ENCODE measurements around the gene RCCD1. TPM values are rescaled to one million over a fixed set of nuclear protein-coding genes. Genes with fewer than 3 reads are reported as not detected.

The RCCD1 gene
- total and polyA plus RNA-seq, 4 donors: 3.6 to 13.3 (median 4.3) TPM

- H3K36me3 ChIP-seq (ENCODE audit: control insufficient read depth in 4 of 4, insufficient read depth in 3 of 4, low read depth in 1 of 4, low read length in 3 of 4): no peaks in the 10 kb centered on the region
- WGBS: 27% methylated on average over 6 of the region's 6 CpGs
- DNase-seq (ENCODE audit: low spot score): no peak
- H3K4me1 ChIP-seq (ENCODE audit: control insufficient read depth in 4 of 4, insufficient read depth in 4 of 4, low read length in 3 of 4): peaks cover 2 to 51% (median 32%) of the 10 kb centered on the region in 4 donors
- H3K9ac ChIP-seq (ENCODE audit: low read depth in 1 of 2, low read length in 2 of 2): peak overlapping the region; percentile 45 to 91
- peak overlapping the region; percentile 74 to 88 (median 86) for H3K4me3 ChIP-seq (ENCODE audit: low read depth in 1 of 3, low read length in 3 of 3)
- H3K27me3 ChIP-seq (ENCODE audit: control insufficient read depth in 4 of 4, insufficient read depth in 4 of 4, low read length in 3 of 4): no peaks in the 10 kb centered on the region
- peak overlapping the region; percentile 93 to 94 for H3K27ac ChIP-seq (ENCODE audit: low read depth in 1 of 2, low read length in 2 of 2)
- H3K9me3 ChIP-seq (ENCODE audit: control insufficient read depth in 4 of 4, low read length in 3 of 4): no peaks in the 10 kb centered on the region
- TF ChIP-seq JUND (IDR thresholded peaks at IDR 0.05): no peak
- no peak for TF ChIP-seq HNF4A (conservative IDR thresholded peaks at IDR 0.05)
- TF ChIP-seq MAX (IDR thresholded peaks at IDR 0.05): no peak
- no peak for TF ChIP-seq ATF3 (IDR thresholded peaks at IDR 0.05)
- TF ChIP-seq SP1 (IDR thresholded peaks at IDR 0.05): no peak
- no peak for TF ChIP-seq TAF1 (conservative IDR thresholded peaks at IDR 0.05)
- TF ChIP-seq FOXA2 (IDR thresholded peaks at IDR 0.05): no peak
- no peak for TF ChIP-seq EGR1 (IDR thresholded peaks at IDR 0.05; ENCODE audit: low read depth in 2 of 2)
- no peak for TF ChIP-seq RXRA (IDR thresholded peaks at IDR 0.05)
Measured at GRCh38 chr15:90931575-90931827, 23.2 kb upstream of the RCCD1 start.

- WGBS: under 1% methylated on average over 52 of the region's 52 CpGs
- TF ChIP-seq ATF3 (IDR thresholded peaks at IDR 0.05) (no peak), HNF4A (conservative IDR thresholded peaks at IDR 0.05) (peak; percentile 35 to 41), RAD21 (IDR thresholded peaks at IDR 0.05) (peak; percentile 65 to 77), REST (IDR thresholded peaks at IDR 0.05) (peak; percentile 13), EGR1 (IDR thresholded peaks at IDR 0.05; ENCODE audit: low read depth in 2 of 2) (no peak), CTCF (IDR thresholded peaks at IDR 0.05; ENCODE audit: low read depth, low read length, missing input control) (peak; percentile 90), TAF1 (conservative IDR thresholded peaks at IDR 0.05) (peak; percentile 59), ZBTB33 (IDR thresholded peaks at IDR 0.05) (no peak), SP1 (IDR thresholded peaks at IDR 0.05) (peak; percentile 67), GABPA (IDR thresholded peaks at IDR 0.05 in 1 of 2, conservative IDR thresholded peaks at IDR 0.05 in 1 of 2) (peak in 1 of 2 donors; percentile 43), YY1 (IDR thresholded peaks at IDR 0.05) (peak; percentile 68), RXRA (IDR thresholded peaks at IDR 0.05) (peak; percentile 79 to 84), FOXA2 (IDR thresholded peaks at IDR 0.05) (no peak), JUND (IDR thresholded peaks at IDR 0.05) (peak in 1 of 2 donors; percentile 7), FOXA1 (IDR thresholded peaks at IDR 0.05) (no peak), MAX (IDR thresholded peaks at IDR 0.05) (peak; percentile 29)
- Histone ChIP-seq H3K4me1 (ENCODE audit: control insufficient read depth in 4 of 4, insufficient read depth in 4 of 4, low read length in 3 of 4) (peaks cover 2 to 51% (median 32%) of the 10 kb centered on the region in 4 donors), H3K27me3 (ENCODE audit: control insufficient read depth in 4 of 4, insufficient read depth in 4 of 4, low read length in 3 of 4) (no peaks in the 10 kb centered on the region), H3K9me3 (ENCODE audit: control insufficient read depth in 4 of 4, low read length in 3 of 4) (no peaks in the 10 kb centered on the region), H3K36me3 (ENCODE audit: control insufficient read depth in 4 of 4, insufficient read depth in 3 of 4, low read depth in 1 of 4, low read length in 3 of 4) (no peaks in the 10 kb centered on the region), H3K4me3 (ENCODE audit: low read depth in 1 of 3, low read length in 3 of 3) (peak within 1 kb of the TSS; percentile 74 to 88 (median 86)), H3K9ac (ENCODE audit: low read depth in 1 of 2, low read length in 2 of 2) (peak within 1 kb of the TSS; percentile 75 to 91), H3K27ac (ENCODE audit: low read depth in 1 of 2, low read length in 2 of 2) (peak within 1 kb of the TSS; percentile 93 to 94)
- peak; percentile 98 for DNase-seq (ENCODE audit: low spot score)
Measured at GRCh38 chr15:90931828-90932659, 22.6 kb upstream of the RCCD1 start, which contains the start of gene HDDC3. HDDC3 (minus strand) TSS chr15:90932549; CDS start chr15:90932540, 9 bp downstream.
